Erythroblast (primary cell): ENCODE results near the gene MYEF2.

ENCODE experiments used
- GATA1 ChIP-seq: IDR thresholded peaks from 2 replicates; pipeline ENCODE4 v1.6.1; 2011; ENCODE audit warnings: low read depth, mild to moderate bottlenecking, control low read depth, low read length, moderate library complexity
- POLR2A ChIP-seq: IDR thresholded peaks from 2 replicates; pipeline ENCODE4 v1.6.1; 2011; ENCODE audit warnings: mild to moderate bottlenecking, low read length

- TF ChIP-seq POLR2A (no peak), GATA1 (no peak)
Measured at GRCh38 chr15:48126667-48127355, 51.3 kb downstream of the MYEF2 start.
